ENCODE data around the gene ADGRL3.

DNA sequence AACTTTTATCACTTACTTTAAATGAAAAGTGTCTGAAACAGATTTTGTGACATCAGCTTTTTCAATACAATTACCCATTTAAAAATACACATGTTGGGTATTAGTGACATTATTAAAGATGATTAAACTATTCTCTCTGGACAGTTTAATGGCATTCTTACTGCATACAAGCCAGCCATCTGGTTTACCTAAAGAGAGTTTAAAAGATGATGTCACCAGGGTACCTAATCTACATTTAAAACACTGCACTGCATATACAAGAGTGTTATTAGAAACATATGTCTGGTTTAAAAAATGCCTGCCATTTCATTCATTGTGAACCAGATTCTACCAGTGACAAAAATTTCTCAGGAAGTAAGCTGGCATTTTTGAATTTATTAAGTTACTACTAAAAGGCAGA lies 919.1 kb downstream of the ADGRL3 start:
- TF ChIP-seq, protein P1, sequence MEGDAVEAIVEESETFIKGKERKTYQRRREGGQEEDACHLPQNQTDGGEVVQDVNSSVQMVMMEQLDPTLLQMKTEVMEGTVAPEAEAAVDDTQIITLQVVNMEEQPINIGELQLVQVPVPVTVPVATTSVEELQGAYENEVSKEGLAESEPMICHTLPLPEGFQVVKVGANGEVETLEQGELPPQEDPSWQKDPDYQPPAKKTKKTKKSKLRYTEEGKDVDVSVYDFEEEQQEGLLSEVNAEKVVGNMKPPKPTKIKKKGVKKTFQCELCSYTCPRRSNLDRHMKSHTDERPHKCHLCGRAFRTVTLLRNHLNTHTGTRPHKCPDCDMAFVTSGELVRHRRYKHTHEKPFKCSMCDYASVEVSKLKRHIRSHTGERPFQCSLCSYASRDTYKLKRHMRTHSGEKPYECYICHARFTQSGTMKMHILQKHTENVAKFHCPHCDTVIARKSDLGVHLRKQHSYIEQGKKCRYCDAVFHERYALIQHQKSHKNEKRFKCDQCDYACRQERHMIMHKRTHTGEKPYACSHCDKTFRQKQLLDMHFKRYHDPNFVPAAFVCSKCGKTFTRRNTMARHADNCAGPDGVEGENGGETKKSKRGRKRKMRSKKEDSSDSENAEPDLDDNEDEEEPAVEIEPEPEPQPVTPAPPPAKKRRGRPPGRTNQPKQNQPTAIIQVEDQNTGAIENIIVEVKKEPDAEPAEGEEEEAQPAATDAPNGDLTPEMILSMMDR (conservative IDR thresholded peaks at IDR 0.05) = no peak
- no peak for TF ChIP-seq ZFX (IDR thresholded peaks at IDR 0.05)
